Omental fat pad (tissue), 4 donors: ENCODE results near the gene RFK. TPM values are rescaled to one million over a fixed set of nuclear protein-coding genes. Genes with fewer than 3 reads are reported as not detected.

Experiments
- ATAC-seq: fragments of 150-250 bp; one replicate; pipeline ENCODE4 v1.9.1; 2016; ENCODE audit warnings: mild to moderate bottlenecking, moderate library complexity; ENCODE audit not compliant: low FRiP score
- DNase-seq: peaks from one replicate; pipeline ENCODE4 v3.0.0-alpha.2; 2019; ENCODE audit warnings: low spot score
- total RNA-seq, 4 donors: library from RNA; depleted of rRNA; stranded (reverse); fragments of >200 nt; gene quantifications; one replicate each; pipeline ENCODE4 v1.1.0, GENCODE V29; 2016
- TF ChIP-seq, protein P1 (sequence below), 3 donors: fragments of 450-650 bp; IDR thresholded peaks; one replicate each; pipeline ENCODE4 v1.5.1; 2016 to 2017; ENCODE audit warnings: antibody characterized with exemption in 3 of 3, mild to moderate bottlenecking in 3 of 3, moderate library complexity in 2 of 3

Gene RFK
- total RNA-seq, 4 donors from 2014 or later = 15.0 to 28.7 (median 19.2) TPM

DNA sequence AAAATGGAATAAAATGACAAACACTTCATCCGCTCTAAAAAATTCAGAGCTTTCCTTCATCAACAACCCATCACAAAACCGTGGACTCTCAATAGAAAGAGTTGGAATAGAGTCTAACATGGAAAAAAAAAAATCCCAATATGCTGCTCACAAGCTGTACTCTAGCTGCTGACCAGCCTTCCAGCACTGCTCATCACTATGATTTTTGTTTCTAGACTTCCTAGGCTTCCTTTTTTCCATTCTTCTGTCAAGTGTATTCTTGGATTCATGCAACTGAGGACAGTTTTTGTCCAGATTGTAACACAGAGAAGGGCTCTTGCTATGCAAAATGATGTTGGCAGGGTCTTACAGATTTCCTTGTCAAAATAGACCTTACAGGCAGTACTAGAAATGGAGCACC, 34.5 kb downstream of the RFK start:
- DNase-seq = no peak
- TF ChIP-seq, protein P1, sequence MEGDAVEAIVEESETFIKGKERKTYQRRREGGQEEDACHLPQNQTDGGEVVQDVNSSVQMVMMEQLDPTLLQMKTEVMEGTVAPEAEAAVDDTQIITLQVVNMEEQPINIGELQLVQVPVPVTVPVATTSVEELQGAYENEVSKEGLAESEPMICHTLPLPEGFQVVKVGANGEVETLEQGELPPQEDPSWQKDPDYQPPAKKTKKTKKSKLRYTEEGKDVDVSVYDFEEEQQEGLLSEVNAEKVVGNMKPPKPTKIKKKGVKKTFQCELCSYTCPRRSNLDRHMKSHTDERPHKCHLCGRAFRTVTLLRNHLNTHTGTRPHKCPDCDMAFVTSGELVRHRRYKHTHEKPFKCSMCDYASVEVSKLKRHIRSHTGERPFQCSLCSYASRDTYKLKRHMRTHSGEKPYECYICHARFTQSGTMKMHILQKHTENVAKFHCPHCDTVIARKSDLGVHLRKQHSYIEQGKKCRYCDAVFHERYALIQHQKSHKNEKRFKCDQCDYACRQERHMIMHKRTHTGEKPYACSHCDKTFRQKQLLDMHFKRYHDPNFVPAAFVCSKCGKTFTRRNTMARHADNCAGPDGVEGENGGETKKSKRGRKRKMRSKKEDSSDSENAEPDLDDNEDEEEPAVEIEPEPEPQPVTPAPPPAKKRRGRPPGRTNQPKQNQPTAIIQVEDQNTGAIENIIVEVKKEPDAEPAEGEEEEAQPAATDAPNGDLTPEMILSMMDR (IDR thresholded peaks at IDR 0.05) = no peak
- no peak for ATAC-seq

DNA sequence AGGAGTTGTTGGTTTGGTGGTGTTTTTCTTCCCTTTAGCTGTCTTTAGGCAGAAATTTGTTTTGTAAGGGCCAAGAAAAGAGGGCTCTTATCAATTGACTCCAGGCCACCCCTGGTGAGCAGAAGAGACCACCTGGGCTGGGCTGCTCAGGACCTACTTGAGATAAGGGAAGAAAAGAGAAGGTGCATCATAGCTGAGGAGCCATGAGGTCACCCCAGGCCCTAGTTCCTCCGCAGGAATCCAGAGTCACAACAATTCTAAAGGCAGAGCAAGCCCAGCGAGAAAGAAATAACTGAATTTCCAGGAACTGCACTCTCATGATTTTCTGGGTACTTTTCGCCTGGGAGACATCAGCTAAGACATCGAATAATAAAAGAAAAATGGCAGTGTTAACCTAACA, 34.9 kb downstream of the RFK start:
- ATAC-seq (no peak), DNase-seq (no peak)
- TF ChIP-seq, protein P1 (IDR thresholded peaks at IDR 0.05) = no peak

DNA sequence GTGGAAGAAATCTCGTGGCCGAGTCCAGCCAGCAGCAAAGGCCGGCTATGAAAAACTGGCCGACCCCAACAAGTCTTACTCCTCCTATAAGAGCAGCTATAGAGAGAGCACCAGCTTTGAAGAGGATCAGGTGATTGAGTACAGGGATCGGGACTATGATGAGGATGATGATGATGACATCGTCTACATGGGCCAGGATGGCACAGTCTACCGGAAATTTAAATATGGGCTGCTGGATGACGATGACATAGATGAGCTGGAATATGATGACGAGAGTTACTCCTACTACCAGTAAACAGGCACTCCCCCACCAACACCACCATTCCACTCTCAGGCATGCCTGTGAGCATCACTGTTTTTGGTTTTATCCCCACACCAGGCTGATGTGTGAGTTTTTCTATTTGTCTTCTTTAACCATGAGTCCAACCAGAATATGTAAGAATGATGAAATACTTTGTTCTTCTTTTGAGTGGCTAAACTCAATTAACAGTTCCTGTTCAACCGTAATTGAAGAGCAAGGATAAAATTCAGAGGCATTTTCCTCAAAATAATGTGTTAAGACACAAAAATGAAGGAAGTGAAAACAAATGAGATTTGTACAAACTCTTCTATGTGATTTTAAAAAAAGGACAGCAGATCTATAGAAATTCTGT, 35.5 kb downstream of the RFK start:
- no peak for ATAC-seq
- TF ChIP-seq, protein P1 (IDR thresholded peaks at IDR 0.05) = no peak
- DNase-seq = no peak

DNA sequence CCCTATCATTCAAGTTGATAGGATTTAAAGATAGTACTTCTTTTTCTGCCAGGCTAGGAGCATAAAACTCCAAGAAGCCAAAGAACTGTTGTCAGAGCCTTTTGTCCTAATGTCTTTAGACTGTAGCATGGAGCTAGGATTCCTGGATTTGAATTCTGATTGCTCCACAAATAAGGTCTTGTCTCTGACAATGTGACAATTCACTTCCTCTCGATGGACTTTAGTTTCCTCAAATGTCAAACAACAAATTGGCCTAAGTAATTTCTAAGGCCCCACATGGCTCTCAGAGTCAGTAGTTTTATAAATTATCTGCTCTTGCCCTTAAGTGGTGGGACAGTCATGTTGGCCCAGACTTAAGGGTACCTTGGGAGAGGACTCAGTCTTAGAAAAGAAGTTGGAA, 36.7 kb downstream of the RFK start:
- DNase-seq (no peak), ATAC-seq (no peak)
- TF ChIP-seq, protein P1 (IDR thresholded peaks at IDR 0.05) = no peak

DNA sequence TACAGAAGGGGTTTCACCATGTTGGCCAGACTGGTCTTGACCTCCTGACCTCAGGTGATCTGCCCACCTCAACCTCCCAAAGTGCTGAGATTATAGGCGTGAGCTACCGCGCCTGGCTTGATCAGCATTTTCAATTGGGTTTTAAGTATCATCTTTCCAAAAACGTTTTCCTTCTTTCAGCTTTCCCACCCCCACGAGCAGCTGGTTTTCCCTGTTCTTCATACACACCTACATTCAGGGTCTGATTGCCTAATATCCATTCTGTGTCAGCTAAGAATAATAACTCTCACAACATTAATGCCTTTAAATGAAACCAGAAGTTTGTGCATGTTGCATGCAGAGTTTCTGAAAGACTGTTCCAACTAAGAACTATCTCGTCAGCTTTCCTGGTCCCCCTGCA, 38.3 kb downstream of the RFK start:
- DNase-seq = no peak
- TF ChIP-seq, protein P1 (IDR thresholded peaks at IDR 0.05) = no peak
- no peak for ATAC-seq

DNA sequence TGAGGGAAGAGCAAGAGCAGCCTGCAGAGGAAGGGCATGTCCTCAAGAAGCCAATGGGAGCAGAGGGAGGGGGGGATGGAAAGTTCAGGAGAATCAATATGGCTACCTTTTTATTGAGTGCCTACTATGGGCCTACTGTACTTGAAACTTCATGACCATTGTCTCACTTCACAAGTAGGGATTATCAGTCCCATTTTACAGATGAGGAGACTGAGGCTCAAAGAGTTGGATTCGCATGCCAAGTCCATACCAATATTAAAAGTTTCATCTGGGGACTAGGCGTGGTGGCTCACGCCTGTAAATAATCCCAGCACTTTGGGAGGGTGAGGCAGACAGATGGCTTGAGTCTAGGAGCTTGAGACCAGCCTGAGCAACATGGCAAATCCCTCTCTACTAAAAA, 40.0 kb downstream of the RFK start:
- ATAC-seq (no peak), DNase-seq (no peak)
- TF ChIP-seq, protein P1 (IDR thresholded peaks at IDR 0.05) = no peak

DNA sequence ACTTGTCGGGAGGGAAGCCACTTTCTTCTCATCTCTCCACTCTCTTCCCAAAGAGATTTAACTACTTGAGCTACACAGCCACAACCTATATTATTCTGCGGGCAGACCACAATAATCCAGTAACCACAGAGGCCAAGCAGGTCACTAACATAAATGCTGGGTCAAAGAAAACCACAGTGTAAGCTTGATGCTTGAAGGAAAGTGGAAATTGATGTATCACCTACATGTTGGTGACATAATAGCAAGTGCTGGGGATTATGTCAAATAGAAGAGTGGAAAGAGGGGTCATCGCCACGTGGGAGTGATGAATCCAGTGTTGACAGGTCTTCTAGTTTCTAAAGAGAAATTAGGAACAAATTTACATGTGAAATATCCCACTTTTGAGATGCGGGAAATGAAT, 40.9 kb downstream of the RFK start:
- DNase-seq = no peak
- TF ChIP-seq, protein P1 (IDR thresholded peaks at IDR 0.05) = no peak
- no peak for ATAC-seq
